Inflammatory macrophage (primary cell): ENCODE measurements around the gene KRTAP9-3.
"Not testable (repeated sequence)": the region's sequence is repeated elsewhere in the genome, so short reads cannot be mapped to it uniquely, and the experiment has no call there.

Source experiments
- DNase-seq, 2 donors: peaks; one replicate each; pipeline ENCODE4 v3.0.0-alpha.2; 2020 to 2022
- total RNA-seq, 18 experiments: gene quantifications; one replicate each; lab custom pipeline; 2026; ENCODE audit warnings: mixed read lengths in 6 of 18, inconsistent platforms in 2 of 18; lab: John Stamatoyannopoulos, UW

Gene KRTAP9-3, protein sequence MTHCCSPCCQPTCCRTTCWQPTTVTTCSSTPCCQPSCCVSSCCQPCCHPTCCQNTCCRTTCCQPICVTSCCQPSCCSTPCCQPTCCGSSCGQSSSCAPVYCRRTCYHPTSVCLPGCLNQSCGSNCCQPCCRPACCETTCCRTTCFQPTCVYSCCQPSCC
- 0 to 0.06 (median 0) reads per million in 18 experiments for total RNA-seq

DNA sequence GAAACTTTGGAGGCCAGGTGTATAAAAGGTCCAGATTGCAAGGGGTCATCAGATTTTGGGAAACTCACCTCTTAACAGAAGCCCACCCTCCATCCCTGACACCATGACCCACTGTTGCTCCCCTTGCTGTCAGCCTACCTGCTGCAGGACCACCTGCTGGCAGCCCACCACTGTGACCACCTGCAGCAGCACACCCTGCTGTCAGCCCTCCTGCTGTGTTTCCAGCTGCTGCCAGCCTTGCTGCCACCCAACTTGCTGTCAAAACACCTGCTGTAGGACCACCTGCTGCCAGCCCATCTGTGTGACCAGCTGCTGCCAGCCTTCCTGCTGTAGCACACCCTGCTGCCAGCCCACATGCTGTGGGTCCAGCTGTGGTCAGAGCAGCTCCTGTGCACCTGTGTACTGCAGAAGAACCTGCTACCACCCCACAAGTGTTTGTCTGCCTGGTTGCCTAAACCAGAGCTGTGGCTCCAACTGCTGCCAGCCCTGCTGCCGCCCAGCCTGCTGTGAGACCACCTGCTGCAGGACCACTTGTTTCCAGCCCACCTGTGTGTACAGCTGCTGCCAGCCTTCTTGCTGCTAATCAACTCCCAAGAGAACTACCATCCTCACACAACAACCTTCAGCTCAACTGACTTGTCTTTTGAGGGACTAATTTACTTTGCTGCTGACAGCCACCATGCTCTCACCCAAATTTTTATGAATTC lies at the start of gene KRTAP9-3:
KRTAP9-3 (plus strand) TSS at position 51 of the 707 bp plus-strand sequence; CDS start at position 104, 53 bp downstream.
- DNase-seq = not testable (repeated sequence)

DNA sequence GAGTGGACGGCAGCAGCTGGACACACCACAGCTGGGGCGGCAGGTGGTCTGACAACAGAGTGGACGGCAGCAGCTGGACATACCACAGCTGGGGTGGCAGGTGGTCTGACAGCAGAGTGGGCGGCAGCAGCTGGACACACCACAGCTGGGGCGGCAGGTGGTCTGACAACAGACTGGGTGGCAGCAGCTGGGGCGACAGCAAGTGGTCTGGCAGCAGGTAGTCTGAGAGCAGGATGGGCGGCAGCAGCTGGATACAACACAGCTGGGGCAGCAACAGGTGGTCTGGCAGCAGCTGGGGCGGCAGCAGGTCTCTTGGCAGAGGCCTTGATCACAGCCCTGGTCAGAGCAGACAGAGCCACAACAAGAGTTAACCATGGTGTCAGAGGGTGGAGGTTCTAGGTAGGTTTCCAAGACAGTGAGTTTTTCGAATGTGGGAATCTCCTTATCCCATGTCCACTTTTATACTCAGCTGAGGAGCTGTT lies 47.7 kb upstream of the KRTAP9-3 start, which contains the start of gene KRTAP4-1:
KRTAP4-1 (minus strand) TSS at position 432 of the 482 bp plus-strand sequence; CDS start at position 375, 57 bp downstream.
- DNase-seq = no peak

DNA sequence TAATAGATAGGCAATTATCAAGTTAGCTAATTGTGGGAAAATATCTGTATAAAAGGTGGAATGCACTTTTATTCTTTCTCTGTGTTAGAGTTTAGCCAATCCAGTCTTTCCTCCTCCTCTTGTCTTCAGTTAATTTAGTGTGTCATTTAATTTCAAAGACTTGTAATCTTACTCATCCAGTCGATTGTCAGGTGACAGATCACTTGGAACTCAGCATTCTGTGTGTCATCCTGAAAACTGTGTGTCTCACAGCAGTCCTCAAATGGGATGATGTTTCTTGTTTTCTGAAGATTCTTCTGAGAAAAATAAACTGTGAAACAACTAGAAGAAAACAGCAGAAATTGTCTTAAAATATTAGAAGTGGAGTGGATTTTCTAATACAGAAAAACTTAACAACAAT lies 47.2 kb upstream of the KRTAP9-3 start:
- DNase-seq = no peak

DNA sequence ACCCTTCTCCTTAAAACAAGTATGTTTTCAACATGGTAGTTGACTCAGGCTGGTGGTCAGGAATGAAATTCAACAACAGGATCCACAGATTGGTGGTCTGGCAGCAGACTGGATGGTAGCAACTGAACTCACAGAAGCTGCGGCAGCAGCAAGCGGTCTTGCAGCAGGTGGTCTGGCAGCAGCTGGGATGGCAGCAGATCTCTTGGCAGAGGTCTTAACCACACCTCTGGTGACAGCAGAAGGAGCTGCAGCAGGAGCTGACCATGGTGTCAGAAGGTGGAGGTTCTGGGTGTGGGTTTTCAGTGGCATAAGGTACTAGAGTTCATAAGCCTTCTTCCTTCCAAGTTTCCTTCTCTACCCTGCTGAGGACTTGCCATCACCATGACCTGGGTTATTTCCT lies 45.4 kb upstream of the KRTAP9-3 start:
- no peak for DNase-seq

DNA sequence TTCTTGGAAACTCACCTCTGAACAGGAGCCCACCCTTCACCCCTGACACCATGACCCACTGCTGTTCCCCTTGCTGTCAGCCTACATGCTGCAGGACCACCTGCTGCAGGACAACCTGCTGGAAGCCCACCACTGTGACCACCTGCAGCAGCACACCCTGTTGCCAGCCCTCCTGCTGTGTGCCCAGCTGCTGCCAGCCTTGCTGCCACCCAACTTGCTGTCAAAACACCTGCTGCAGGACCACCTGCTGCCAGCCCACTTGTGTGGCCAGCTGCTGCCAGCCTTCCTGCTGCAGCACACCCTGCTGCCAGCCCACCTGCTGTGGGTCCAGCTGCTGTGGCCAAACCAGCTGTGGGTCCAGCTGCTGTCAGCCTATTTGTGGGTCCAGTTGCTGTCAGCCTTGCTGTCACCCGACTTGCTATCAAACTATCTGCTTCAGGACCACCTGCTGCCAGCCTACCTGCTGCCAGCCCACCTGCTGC lies 42.4 kb upstream of the KRTAP9-3 start, which contains the start of gene KRTAP9-1:
KRTAP9-1 (plus strand) TSS at position 51 of the 482 bp plus-strand sequence; CDS start at position 51, 0 bp downstream.
- DNase-seq = not testable (repeated sequence)

DNA sequence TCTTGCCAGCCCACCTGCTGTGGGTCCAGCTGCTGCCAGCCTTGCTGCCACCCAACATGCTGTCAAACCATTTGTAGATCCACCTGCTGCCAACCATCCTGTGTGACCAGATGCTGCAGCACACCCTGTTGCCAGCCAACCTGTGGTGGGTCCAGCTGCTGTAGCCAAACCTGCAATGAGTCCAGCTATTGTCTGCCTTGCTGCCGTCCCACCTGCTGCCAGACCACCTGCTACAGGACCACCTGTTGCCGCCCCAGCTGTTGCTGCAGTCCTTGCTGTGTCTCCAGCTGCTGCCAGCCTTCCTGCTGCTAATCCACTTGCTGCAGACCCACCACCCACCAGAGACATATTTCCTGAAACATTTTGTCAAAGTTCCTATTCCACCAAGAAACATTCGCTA lies 41.9 kb upstream of the KRTAP9-3 start:
- no peak for DNase-seq

DNA sequence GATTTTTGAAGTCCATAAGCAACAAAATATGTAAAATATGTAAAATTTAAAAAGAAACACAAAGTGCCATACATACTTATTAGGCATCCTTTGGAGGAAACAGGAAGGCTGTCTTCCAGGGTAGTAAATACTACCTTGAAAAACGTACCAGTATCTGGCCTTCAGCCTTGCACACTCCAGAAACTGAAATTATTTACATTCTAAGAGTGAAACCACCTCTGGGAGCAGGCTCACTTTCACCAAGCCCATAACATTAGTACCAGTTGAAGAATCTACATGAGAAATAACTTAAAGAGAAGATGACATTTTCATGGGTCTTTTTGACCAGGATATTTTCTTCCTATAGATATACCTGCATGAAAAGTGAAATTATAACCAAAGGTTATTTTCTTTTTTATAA lies 36.2 kb upstream of the KRTAP9-3 start:
- no peak for DNase-seq

DNA sequence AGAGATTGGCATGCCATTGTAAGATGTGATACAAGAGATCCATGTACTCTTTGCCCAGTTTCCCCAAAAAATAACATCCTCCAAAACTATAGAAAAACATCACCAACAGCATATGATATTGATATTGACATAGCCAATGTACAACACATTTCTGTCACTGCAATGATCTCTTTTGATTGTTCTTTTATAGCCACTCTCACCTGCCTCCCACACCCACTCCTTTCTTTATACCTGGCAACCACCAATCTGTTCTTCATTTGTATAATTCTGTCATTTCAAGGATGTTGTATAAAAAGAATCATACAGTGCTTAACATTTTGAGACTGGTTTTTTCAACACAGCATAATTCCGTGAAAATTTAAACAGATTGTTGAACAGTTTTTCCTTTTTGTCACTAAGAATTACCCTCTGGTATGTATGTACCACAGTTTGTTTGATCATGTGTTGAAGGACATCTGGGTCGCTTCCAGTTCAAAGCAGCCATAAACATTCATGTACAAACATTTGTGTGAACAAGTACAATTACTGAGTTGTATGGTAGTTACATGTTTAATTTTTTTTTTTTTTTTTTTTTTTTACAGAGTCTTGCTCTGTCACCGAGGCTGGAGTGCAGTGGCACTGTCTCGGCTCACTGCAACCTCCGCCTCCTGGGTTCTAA lies 32.7 kb upstream of the KRTAP9-3 start:
- no peak for DNase-seq

DNA sequence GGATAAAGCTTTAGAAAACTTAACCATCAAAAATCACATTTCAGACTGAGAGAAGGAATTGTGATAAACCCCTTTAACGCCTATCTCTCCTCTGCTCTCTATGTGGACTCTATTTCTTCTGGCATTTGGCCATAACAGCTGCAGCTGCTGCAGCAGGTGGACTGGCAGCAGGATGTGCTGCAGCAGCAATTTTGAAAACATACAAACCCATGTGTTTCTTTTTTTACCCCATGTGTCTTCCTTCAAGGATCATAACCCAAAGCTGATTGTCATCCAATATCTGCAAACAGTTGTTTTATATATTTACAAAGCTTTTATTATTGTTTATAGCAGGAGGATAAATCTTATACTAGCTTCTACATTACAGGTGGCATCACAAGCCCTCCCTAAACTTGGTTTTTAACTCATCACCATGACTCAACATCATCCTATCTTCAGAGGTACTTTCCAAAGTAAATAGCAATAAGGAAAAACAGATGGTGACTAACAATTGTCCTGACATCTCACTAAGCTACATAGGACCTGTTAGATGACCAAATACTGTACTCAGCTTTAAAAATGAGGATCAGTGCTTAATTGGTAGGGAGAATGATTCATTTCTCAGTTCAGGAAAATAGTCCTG lies 20.3 kb upstream of the KRTAP9-3 start:
- DNase-seq = no peak

DNA sequence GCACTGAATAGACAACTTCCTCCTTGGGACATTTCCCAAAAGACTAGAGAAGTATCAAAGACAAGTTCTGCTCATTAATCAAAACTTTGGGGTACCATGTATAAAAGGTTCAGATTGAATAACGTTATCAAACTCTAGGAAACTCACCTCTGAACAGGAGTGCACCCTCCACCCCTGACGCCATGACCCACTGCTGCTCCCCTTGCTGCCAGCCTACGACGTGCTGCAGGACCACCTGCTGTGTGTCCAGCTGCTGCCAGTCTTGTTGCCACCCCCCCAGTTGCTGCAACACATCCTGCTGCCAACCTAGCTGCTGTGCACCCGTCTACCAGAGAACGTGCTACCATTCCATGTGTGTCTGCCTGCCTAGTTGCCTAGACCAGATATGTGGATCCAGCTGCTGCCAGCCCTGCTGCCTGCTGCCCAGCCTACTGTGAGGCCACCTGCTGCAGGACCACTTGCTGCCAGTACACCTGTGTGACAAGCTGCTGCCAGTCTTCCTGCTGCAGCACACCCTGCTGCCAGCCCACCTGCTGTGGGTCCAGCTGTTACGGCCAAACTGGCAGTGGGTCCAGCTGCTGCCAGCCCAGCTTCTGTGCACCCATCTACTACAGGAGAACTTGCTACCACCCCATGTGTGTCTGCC lies 19.6 kb upstream of the KRTAP9-3 start:
- DNase-seq = no peak

DNA sequence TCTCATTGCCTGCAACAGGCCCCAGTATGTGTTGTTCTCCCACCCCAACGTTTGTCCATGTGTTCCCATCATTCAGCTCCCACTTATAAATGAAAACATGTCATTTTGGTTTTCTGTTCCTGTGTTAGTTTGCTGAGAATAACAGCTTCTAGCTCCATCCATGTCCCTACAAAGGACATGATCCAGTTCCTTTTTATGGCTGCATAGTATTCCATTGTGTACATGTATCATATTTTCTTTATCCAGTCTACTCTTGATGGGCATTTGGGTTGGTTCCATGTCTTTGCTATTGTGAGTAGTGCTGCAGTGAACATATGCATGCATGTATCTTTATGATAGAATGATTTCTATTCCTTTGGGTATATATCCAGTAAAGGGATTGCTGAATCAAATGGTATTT lies 16.6 kb upstream of the KRTAP9-3 start:
- DNase-seq = no peak

DNA sequence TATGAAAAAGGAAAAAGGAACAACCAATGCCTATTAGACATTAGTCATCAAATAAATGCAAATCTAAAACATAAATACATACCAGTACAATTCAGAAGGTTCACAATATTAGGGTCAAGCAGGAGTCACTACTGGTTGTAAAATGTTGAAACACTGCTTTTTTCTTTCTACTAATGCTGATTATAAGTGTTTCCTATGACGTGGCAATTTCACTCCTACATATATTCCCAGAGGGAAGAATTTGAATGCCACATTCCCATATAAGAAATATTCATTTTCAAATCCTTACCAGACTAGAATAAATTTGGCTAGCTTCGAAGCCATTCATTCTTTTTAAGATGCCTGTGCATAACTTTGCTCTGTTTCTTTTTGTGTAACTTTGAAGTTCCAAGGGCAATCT lies 8.4 kb upstream of the KRTAP9-3 start:
- no peak for DNase-seq

DNA sequence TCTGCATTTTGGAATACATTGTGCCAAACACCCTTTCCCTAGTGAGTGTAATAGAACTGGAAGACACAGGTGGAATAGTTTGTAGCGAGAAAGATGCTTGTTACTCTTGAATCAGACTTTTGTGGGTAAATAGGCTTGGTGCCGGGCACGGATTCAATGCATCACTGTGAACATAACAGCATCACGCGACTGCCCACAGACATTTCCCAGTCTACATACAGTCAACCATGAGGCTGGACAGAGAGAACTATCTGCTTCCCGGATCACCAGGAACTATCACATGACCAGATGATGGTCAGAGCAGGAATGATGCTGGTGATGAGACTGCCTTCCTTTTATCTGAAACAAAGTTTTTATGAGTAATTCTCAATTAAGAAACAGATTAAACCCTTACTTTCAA lies 6.2 kb upstream of the KRTAP9-3 start:
- DNase-seq = no peak

DNA sequence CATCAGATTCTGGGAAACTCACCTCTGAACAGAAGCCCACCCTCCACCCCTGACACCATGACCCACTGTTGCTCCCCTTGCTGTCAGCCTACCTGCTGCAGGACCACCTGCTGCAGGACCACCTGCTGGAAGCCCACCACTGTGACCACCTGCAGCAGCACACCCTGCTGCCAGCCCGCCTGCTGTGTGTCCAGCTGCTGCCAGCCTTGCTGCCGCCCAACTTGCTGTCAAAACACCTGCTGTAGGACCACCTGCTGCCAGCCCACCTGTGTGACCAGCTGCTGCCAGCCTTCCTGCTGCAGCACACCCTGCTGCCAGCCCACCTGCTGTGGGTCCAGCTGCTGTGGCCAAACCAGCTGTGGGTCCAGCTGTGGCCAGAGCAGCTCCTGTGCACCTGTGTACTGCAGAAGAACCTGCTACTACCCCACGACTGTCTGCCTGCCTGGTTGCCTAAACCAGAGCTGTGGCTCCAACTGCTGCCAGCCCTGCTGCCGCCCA lies 5.6 kb upstream of the KRTAP9-3 start, which contains the start of gene KRTAP9-2:
KRTAP9-2 (plus strand) TSS at position 51 of the 498 bp plus-strand sequence; CDS start at position 58, 7 bp downstream.
- DNase-seq = not testable (repeated sequence)

DNA sequence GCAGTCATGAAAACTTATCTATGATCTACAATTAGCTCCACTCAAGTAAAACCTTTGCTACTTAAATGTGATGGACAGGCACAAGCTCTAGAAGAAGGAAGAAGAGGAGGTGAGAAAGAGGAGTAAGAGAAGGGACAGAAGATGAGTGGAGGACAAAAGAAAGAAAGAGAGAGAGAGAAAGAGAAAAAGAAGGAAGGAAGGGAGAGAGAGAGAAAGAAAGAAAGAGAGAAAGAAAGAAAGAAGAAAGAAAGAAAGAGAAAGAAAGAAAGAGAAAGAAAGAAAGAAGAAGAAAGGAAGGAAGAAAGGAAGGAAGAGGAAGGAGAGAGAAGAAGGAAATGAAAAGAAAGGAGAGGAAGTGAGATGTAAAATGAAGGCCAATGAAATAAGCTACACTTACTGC lies 2.2 kb upstream of the KRTAP9-3 start:
- DNase-seq = no peak

DNA sequence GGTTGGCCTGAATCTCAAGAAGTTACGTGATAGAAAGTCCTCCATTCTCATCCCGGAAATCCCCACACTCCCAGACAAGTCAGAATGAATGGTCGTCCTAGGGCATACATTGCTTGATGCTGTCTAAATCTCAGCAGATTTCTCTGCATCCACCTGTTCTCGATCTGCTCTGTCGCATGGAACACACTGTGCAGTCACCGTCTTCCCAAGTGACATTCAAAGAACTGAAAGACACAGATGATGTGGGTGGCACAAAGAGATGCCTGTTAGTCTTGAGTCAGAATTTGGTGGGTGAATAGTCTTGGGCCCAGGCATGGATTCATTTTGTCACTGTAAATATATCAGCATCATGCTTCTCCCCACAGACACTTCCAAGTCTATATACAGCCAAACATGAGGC lies 518 bp upstream of the KRTAP9-3 start:
- DNase-seq = no peak

DNA sequence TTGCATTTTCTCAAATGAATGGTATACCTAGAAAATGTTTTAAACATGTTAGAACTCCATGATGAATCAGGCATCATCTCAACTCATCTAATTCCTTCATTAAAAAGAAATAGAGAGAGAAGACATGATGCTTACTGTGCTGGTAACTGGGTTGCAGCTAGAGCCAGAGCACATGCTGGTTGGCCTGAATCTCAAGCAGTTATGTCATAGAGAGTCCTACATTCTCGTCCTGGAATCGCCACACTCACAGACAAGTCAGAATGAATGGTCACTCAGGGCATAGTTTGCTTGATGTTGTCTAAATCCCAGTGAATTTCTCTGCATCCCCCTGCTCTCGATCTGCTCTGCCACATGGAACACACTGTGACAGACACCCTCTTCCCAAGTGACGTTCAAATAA lies 4.9 kb downstream of the KRTAP9-3 start:
- DNase-seq = not testable (repeated sequence)

DNA sequence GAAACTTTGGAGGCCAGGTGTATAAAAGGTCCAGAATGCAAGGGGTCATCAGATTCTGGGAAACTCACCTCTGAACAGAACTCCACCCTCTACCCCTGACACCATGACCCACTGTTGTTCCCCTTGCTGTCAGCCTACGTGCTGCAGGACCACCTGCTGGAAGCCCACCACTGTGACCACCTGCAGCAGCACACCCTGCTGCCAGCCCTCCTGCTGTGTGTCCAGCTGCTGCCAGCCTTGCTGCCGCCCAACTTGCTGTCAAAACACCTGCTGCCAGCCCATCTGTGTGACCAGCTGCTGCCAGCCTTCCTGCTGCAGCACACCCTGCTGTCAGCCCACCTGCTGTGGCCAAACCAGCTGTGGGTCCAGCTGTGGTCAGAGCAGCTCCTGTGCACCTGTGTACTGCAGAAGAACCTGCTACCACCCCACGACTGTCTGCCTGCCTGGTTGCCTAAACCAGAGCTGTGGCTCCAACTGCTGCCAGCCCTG lies 5.7 kb downstream of the KRTAP9-3 start, which contains the start of gene KRTAP9-8:
KRTAP9-8 (plus strand) TSS at position 51 of the 489 bp plus-strand sequence; CDS start at position 104, 53 bp downstream.
- not testable (repeated sequence) for DNase-seq

DNA sequence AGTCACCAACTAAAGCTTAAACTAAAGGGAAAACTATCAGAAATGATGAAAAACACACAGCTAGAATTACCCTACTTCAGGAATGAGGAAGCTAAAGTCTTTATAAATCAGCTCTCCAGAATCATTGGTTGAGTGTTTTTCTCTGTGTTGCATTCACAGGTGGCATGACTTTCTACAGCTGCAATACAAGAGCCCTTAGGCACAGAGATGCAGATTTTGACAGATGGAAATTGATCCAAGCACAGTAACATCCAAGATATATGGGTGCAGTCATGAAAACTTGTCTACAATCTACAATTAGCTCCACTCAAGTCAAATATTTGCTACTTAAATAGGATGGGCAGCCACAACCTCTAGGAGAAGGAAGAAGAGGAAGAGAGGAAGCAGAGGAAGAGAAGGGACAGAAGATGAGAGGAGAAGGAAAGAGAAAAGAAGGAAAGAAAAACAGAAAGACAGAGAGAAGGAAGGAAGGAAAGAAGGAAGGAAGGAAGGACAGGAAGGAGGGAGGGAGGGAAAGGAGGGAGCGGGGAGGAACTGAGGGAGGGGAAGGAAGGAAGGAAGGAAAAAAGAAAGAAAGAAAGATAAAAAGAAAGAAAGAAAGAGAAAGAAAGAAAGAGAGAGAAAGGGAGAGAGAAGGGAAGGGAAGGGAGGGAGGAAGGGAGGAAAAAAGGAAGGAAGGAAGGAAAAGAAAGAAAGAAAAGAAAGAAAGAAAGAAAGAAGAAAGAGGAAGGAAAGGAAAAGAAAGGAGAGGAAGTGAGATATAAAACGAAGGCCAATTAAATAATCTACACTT lies 14.9 kb downstream of the KRTAP9-3 start:
- not testable (repeated sequence) for DNase-seq

DNA sequence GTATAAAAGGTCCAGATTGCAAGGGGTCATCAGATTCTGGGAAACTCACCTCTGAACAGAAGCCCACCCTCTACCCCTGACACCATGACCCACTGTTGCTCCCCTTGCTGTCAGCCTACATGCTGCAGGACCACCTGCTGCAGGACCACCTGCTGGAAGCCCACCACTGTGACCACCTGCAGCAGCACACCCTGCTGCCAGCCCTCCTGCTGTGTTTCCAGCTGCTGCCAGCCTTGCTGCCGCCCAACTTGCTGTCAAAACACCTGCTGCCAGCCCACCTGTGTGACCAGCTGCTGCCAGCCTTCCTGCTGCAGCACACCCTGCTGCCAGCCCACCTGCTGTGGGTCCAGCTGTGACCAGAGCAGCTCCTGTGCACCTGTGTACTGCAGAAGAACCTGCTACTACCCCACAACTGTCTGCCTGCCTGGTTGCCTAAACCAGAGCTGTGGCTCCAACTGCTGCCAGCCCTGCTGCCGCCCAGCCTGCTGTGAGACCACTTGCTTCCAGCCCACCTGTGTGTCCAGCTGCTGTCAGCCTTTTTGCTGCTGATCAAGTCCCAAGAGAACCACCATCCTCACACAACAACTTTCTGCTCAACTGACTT lies 17.5 kb downstream of the KRTAP9-3 start, which contains the start of gene KRTAP9-4:
KRTAP9-4 (plus strand) TSS at position 51 of the 604 bp plus-strand sequence; CDS start at position 85, 34 bp downstream.
- DNase-seq = not testable (repeated sequence)
